Medulla oblongata (tissue), 1 donor: ENCODE results near the gene ITIH4.
A peak's percentile ranks its signal among the peaks of the same experiment; 100 is the strongest.
"Not testable (repeated sequence)": the region's sequence is repeated elsewhere in the genome, so short reads cannot be mapped to it uniquely, and the experiment has no call there.

Experiments used
- DNase-seq: peaks from one replicate; pipeline ENCODE4 v3.0.0-alpha.2; 2015; ENCODE audit errors: extremely low spot score

The ITIH4 gene

GRCh38 chr3:52783211-52783555 lies 47.3 kb downstream of the ITIH4 start:
- DNase-seq = no peak

GRCh38 chr3:52782412-52783210 lies 47.9 kb downstream of the ITIH4 start:
- DNase-seq = no peak

- DNase-seq = no peak
Measured at GRCh38 chr3:52781741-52782140, 48.7 kb downstream of the ITIH4 start.

GRCh38 chr3:52779837-52780585 lies 50.5 kb downstream of the ITIH4 start:
- DNase-seq = no peak

DNA sequence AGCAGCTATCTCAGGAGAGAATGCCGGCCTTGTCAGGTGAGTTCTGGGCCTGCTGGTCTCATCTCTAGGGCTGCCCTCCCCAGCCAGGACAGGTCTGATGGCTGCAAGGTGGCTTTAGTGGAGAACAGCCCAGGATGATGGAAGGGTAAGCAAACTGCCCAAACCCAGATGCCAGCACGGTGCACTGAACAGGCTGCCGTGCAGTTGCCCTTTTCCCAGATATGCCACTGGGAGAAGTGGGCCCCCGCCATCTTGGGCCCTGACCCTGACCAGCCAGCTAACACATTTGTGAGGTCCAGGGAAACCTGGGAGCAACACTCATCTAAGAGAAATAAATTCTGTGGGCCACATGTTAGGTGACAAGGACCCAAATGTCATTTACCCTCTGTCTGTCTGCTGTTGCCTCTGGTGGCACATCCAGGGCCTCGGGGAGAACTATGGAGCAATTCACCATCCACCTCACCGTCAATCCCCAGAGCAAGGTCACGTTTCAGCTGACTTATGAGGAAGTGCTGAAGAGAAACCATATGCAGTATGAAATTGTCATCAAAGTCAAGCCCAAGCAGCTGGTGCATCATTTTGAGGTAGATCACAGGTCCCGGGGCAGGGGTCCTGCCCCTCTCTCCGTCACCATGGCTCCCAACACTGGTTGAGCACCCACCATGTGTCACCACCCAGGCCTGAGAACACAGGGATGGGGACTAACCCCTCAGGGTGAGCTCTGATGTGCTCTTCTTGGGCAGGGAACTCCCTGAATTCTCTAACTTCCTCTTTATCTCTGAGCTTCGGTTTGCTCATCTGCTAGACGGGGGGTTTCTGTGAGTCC lies 51.2 kb downstream of the ITIH4 start:
- DNase-seq = no peak

DNA sequence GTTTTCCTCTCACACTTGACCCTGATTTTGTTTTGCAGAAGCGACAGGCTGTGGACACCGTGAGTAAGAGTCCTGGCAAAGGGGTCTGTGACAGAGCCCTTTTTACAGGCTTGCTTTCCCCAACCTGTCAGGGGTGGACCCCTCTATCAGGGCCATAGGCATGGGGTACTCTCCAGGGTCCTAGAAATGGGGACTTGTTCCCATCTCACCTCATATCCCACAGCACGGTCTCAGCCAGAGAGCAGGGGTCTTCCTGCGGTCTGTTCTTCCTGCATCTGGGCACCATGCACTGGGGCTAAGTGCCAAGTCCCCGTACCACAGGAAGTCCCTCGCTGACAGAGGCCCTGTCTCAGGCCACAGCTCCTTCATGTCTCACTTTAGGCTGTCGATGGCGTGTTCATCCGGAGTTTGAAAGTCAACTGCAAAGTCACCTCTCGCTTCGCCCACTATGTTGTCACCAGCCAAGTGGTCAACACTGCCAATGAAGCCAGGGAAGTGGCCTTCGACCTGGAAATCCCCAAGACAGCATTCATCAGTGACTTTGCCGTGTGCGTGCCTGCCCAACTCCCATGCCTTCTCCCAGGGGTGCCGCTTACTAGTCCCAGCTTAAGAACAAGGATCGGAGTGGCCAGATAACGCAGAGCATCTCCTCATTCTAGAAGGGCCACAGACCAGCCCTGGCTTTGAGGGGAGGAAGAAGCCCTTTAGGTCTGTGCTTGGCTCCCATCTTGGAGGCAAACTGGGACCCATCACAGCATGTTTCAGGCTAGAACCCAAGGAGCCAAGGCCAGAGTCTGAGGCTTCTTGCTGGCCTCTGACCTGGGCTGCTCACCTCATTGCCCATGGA lies 52.3 kb downstream of the ITIH4 start:
- no peak for DNase-seq

DNA sequence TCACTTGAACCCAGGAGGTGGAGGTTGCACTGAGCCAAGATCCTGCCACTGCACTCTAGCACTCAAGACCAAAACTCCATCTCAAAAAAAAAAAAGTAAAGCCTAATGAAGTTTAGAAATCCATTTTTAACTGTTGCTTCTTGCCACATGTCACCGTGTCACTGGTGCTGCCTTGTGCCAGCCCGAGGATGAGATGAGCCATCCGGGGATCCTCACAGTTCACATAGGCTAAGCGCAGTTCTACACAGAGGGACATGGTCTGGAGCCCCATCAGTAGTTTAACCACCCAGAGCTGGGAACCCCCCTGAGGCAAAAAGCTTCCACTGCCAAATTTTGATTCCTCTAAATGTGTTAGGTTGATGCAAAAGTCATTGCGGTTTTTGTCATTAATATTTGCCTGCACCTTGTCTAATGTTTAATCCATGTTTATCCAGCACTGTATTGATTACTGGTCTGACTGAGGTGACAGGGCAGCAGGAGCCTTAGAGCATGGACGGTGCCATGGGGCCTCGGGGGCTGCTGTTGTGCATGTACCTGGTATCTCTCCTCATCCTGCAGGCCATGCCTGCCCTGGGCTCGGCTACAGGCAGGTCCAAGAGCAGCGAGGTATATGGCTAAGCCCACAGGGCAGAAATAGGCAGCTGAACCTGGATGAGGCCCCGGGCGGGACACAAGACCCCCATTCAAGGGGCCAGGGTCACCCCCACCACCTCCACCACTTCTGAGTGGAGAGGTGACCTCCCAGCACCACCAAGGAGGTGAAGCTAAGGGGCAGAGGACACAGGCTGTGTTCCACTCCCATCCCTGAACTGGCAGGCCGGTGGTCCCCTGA lies 53.1 kb downstream of the ITIH4 start, which contains the start of gene ITIH1:
Gene ITIH1 (plus strand): TSS at position 473 of the 832 bp plus-strand sequence. CDS start 17 bp downstream, at position 490.
- DNase-seq = no peak

GRCh38 chr3:52776486-52776885 lies 54.0 kb downstream of the ITIH4 start:
- not testable (repeated sequence) for DNase-seq

GRCh38 chr3:52775877-52776276 lies 54.6 kb downstream of the ITIH4 start:
- DNase-seq = no peak

- DNase-seq = peak; percentile 20
Measured at GRCh38 chr3:52774901-52775864, 55.3 kb downstream of the ITIH4 start.

GRCh38 chr3:52774066-52774713 lies 56.3 kb downstream of the ITIH4 start:
- no peak for DNase-seq

GRCh38 chr3:52773361-52774065 lies 57.0 kb downstream of the ITIH4 start:
- no peak for DNase-seq

DNA sequence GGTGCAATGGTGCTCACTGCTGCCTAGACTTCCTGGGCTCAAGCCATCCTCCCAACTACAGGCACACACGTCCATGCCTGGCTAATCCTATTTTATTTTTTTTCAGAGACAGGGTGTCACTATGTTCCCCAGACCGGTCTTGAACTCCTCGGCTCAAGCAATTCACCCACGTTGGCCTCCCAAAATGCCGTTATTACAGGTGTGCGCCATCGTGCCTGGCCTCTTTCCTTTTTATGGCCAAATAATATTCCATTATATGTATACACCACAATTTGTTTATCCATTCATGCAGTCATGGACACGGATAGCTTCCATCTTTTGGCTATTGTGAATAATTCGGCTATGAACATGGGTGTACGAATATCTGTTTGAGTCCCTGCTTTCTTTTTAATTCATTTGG lies 58.8 kb downstream of the ITIH4 start:
- DNase-seq = no peak

DNA sequence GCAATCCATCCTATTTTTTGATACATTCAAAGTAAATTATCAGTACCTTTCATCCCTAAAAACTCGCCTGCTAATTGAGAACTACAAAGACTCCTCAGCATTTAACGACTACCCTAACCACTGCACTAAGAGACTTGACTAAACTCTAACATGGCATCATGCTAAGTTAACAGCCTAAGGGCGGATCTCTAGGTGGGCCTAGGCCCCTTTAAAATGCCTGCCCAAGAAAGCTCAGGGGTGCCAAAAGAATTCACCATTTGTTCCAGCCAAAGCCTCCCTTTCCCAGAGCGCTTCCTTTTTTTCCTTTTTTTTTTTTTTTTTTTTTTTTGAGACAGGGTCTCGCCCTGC lies 59.2 kb downstream of the ITIH4 start:
- no peak for DNase-seq

DNA sequence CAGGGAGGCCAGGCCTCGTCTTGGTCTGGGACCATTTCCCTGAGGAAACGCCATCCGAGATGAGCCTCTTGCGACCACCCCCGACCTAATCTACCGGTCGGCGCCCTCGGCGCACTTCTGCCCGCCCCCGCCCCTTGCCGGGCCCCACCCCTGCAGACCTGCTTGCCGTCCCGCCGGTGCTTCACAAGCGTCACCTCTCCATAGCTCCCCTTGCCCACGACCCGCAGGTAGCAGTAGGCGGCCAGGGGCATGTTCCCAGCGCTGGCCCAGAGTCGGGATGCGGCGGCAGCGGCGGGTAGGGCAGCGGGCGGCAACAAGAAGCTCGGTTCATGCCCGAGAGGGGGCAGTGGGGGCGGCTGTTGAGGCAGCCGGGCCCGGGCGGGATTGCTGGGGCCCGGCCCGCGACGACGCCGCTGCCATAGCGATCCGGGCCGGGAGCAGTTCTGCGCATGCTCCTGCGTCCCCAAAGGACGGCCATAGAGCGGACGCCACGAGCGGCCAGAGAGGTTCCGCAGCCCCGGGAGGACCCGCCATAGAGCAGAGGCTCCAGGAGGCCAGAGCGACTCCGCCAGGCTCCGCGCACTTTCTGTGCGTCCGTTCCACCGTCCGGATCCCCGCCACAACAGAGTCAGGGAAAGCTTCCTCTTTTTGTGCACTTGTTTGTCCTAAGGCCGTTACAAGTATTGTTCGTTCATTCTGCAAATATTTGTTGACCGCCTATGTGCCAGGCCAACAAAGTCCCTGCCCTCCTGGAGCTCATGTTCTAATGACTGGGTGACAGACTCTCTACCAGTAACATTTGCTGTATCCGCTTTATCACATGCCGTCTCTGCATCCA lies 59.8 kb downstream of the ITIH4 start, which contains the start of gene NEK4:
Gene NEK4 (minus strand): TSS at position 445 of the 838 bp plus-strand sequence. CDS start 194 bp downstream, at position 251.
- peak; percentile 94 for DNase-seq

- DNase-seq = no peak
Measured at GRCh38 chr3:52769786-52770455, 60.6 kb downstream of the ITIH4 start.
